GM19452 (cell line): ENCODE results near the gene LCE2A.
"Not testable (repeated sequence)": the region's sequence is repeated elsewhere in the genome, so short reads cannot be mapped to it uniquely, and the experiment has no call there.

Experiments
- ATAC-seq: cut with Tn5 transposase; IDR thresholded peaks from one replicate; pipeline ENCODE4 v1.9.1; 2021; ENCODE audit not compliant: unreplicated experiment

LCE2A gene, protein sequence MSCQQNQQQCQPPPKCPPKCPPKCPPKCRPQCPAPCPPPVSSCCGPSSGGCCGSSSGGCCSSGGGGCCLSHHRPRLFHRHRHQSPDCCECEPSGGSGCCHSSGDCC

DNA sequence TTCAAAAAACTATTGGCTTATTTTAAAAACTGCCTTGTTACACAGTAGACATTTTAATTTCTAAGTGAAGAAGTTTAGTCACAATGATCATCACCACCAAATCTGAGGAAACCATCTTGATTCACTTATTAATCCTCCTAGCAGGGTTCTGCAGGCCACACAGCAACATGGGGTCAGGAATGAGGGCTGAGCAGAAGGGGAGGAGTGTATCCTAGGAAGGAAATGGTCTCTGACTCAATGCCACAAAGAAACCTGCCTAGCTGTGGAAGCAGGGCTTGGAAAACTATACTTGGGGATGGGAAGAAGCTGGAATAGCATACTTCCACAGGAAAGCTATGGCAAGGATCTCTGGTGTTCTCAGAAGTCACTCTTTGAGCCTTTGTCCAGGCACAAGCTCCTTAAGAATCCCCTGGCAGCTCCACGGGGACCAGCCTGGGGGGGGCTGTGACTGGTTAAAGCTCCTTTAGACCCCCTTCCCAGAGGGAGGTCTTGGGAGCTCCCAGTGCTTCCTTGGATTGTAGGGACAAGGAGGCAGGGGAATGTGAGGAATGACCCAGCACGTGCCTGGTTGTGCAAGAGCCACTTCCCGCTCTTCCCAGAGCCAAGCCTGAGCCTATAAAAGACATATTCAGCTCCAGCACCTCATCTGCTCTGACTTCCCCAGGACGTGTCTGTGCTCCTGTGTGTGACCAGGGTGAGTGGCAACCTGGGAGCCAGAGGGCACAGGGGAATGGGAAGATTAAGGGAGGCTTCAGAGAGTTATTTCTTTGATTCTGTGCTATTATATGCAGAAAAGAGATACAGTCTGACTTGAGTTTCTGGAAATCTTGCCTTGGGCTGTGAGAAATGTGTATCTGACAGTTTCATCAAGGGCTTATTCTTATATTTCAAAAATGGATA is at the start of gene LCE2A:
LCE2A (plus strand) TSS at position 645 of the 900 bp plus-strand sequence. CDS start 557 bp downstream, outside the sequence.
- ATAC-seq = no peak

DNA sequence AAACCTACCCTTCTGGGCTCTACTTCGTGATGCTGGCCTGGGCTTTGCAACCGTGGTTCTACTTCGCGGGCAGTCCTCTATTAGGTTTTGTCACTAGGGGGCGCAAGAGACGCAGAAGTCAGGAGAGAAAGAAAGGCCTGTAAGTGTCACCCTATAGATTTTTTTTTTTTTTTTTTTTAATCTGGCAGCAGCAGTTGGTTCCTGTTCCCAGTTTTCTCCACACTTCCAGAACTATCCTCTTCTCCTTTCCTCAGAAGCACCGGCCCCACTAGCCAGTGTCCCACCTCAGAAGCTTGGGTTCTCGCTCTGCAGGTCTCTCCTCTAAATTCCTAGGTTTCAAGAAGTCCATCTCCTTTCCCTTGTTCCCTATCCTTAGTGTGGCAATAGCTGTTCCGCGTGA is 44.0 kb upstream of the LCE2A start:
- no peak for ATAC-seq

DNA sequence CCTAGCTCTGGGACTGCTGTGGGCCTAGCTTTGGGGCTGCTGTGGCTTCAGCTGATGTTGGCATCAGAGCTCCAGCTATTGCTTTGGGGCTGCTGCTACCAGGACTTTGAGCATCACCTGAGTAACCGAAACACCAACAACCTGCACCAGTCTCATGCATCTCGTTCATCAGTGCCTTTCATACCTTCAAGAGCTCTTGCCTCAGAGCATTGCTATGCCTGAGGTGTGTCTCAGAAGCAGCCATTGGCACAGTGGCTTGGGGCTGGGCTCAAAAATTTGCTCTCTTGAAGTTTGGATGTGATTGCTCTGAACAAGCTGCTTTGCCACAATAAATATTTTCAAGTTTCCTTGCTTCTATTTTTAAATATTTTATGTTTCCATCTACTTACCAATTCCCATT is 41.7 kb upstream of the LCE2A start:
- no peak for ATAC-seq

DNA sequence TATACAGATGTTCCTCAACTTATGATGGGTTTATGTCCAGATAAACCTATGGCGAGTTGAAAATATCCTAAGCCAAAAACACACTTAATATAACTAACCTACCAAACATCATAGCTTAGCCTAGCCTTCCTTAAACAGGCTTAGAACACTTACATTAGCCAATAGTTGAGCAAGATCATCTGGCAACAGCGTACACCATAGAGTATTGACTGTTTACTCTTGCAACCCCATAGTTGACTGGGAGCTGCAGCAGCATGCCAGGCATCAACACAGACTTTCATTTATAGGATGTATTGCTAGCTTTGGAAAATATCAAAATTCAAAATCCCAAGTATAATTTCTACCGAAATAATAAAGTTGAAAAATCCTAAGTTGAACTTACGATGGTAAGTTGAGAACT is 40.5 kb upstream of the LCE2A start:
- ATAC-seq = no peak

DNA sequence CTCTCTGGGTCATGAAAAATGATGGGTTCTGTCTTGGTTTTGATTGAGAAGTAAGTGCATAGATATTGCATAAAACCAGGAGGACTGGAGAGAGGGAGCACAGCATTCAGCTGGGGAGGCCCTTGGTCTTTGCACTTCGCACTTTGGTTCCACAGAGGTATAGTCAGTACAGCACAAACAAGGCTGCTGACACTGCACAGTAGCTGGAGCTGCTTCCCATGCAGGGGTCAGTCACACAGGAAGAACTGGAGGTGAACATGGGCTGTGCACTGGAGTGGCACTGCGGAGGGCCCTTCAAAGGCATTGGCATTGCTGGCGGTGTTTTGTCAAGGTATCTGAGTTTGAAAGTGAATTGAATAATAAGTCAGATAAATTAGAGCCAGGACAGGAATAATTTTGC is 39.5 kb upstream of the LCE2A start:
- ATAC-seq = no peak

DNA sequence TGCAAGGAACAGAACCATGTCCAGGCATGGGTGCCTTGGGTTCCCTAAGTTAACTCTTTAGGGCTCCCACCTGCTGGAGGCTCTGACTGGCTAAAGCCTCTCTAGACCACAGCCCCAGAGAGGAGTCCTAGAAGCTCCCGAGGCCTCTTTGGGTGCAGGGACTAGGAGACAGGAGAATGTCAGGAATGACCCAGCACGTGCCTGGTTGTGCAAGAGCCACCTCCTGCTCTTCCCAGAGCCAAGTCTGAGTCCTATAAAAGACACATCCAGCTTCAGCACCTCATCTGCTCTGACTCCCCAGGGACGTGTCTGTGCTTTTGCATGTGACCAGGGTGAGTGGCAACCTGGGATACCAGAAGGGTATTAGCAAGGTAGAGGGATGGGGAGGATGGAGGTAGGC is 35.0 kb upstream of the LCE2A start, which contains the start of gene LCE2D:
LCE2D (plus strand) TSS at position 283 of the 400 bp plus-strand sequence. CDS start 726 bp downstream, outside the sequence.
- no peak for ATAC-seq

DNA sequence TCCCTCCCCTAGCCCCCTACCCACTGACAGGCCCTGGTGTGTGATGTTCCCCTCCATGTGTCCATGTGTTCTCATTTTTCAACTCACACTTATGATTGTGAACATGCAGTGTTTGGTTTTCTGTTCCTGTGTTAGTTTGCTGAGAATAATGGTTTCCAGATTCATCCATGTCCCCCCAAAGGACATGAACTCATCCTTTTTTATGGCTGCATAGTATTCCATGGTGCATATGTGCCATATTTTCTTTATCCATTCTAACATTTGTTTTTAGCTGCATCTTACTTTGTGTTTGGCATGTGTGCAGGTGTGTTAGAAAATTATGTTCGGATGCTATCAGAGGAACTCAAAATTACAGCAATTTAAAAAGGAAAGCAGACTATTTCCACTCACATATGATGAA is 32.0 kb upstream of the LCE2A start:
- not testable (repeated sequence) for ATAC-seq

DNA sequence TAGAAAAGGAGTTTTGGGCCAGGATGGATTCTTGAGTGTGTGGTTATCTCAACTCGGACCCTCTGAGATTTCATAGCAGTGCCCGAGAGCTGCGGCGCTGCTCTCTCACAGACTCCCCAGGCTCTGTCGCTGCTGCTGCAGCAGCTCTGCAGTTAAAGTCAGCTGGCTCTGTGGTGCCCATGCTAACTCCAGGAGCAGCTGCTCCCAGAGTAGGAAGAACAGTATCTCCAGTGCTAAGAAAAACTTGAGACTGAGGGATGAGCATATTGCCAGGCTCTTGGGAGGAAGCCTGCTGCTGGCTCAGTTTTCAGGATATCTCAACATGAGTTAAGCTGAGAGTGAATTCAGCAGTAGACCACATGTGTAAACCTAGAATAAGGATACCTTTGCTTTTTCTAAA is 30.5 kb upstream of the LCE2A start:
- no peak for ATAC-seq

DNA sequence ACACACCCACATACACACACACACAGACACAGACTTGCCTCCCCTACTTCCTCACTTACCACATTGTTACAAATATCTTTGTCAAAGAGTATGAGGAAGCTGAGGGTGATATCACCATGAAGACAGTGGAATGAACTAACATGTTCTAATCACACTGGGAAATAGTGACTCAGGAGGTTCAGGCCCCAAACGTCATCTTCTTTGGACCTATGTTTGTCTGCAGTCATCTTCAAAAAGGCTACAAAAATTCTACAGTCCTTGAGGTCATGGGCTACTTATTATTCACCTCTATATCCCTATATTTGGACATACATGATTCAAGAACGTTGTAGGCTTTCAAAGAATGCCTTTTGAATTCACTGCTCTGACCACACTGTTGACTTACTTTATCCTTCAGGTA is 25.1 kb upstream of the LCE2A start:
- no peak for ATAC-seq

DNA sequence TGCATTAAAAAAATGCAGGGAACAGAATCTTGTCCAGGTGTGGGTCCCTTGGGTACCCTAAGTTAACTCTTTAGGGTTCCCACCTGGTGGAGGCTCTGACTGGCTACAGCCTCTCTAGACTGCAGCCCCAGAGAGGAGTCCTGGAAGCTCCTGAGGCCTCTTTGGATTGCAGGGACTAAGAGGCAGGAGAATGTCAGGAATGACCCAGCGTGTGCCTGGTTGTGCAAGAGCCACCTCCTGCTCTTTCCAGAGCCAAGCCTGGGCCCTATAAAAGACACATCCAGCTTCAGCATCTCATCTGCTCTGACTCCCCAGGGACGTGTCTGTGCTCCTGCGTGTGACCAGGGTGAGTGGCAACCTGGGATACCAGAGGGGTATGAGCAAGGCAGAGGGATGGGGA is 23.2 kb upstream of the LCE2A start, which contains the start of gene LCE2C:
LCE2C (plus strand) TSS at position 297 of the 400 bp plus-strand sequence. CDS start 737 bp downstream, outside the sequence.
- ATAC-seq = not testable (repeated sequence)

DNA sequence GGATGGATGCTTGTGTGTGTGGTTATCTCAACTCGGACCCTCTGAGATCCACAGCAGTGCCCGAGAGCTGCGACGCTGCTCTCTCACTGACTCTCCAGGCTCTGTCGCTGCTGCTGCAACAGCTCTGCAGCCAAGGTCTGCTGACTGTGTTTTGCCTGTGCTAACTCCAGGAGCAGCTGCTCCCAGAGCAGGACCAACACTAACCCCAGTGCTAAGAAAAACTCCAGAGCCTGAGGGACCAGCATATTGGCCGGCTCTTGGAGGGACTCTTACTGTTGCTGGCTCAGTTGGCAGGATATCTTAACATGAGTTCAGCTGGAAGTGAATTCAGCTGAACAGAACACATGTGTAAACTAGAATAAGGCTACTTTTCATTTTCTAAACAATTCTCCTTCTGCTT is 18.7 kb upstream of the LCE2A start:
- no peak for ATAC-seq

DNA sequence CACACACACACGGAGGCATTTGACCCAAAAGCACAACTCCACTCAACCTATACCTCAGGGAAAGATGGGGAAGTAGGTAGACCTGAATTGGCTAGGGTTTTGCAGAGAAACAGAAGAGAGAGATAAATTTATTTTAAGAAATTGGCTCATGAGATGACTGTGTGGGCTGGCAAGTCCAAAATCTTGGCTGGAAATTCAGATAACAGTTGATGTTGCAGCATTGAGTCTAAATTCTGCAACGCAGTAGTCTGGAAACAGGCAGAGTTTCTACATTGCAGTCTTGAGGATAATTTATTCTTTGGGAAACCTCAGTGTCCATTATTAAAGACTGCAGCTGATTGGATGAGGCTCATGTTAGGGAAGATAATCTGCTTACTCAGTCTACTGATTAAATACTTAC is 16.5 kb upstream of the LCE2A start:
- no peak for ATAC-seq

DNA sequence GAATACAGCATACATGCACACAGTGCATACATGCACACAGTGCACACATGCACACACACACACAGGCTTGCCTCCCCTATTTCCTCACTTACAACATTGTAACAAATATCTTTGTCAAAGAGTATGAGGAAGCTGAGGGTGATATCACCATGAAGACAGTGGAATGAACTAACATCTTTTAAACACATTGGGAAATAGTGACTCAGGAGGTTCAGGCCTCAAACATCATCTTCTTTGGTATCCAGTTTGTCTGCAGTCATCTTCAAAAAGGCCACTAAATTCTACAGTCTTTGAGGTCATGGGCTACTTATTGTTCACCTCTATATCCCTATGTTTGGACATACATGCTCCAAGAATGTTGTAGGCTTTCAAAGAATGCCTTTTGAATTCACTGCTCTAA is 14.3 kb upstream of the LCE2A start:
- ATAC-seq = no peak

DNA sequence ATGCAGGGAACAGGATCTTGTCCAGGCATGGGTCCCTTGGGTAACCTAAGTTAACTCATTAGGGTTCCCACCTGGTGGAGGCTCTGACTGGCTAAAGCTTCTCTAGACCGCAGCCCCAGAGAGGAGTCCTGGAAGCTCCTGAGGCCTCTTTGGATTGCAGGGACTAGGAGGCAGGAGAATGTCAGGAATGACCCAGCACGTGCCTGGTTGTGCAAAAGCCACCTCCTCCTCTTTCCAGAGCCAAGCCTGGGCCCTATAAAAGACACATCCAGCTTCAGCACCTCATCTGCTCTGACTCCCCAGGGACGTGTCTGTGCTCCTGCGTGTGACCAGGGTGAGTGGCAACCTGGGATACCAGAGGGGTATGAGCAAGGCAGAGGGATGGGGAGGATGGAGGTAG is 12.3 kb upstream of the LCE2A start, which contains the start of gene LCE2B:
LCE2B (plus strand) TSS at position 301 of the 400 bp plus-strand sequence. CDS start 721 bp downstream, outside the sequence.
- ATAC-seq = not testable (repeated sequence)

DNA sequence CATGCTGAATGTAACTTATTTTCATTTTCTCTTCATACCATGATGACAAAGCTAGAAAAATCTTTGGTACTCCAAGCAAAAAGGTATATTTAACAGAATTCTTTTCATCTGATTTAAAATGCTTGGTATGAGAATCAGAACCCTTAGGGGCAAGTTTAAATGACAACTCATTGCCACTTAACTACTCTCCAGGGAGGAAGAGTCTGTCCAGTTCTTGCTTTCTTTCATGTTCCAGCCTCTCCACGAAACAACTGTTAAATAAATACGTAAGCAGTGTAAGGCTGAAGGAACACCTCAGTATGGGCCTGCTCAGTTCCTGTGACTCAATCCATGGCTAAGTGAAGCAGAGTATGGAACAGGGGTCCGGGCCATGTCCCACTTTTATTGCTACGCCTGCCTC is 1.6 kb downstream of the LCE2A start:
- ATAC-seq = no peak

DNA sequence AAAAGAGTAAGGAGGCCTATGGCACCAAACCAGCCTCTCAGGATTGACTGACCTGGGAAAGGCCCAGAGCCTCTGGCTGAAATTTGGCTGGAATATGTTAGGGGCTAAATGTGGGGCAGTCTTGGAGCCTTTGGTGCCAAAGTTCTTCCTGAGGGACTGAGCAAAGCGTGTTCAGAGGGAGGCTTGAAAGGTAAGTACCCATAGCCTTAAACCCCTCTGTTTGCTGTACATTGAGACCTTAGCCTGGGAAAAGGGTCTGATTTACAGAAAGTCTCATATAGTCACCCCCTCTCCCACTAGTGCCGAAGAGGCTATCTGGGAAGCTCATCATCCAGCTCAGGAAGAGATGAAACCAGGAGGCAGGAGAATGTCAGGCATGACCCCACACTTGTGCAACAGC is 9.7 kb downstream of the LCE2A start, which contains the start of gene LCE4A:
LCE4A (plus strand) TSS at position 301 of the 400 bp plus-strand sequence. CDS start 916 bp downstream, outside the sequence.
- no peak for ATAC-seq

DNA sequence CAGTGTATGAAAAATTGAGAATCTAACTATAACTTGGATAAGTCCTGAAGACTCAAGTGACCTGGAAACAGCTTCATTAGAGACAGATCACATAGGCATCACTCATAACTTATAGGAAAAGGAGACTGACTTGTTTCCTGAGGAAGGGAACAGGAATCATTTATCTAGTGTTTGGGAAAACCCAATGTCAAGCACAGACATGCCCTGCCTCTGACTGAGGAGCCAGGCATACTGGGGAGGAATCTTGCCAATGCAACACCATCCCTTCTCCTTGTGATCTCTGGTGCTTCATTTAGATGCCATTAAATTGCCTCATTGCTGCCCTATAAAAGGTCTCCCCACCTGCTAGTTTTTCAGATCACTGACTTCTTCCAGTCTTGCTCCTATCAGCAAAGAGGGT is 20.1 kb downstream of the LCE2A start:
- ATAC-seq = no peak

DNA sequence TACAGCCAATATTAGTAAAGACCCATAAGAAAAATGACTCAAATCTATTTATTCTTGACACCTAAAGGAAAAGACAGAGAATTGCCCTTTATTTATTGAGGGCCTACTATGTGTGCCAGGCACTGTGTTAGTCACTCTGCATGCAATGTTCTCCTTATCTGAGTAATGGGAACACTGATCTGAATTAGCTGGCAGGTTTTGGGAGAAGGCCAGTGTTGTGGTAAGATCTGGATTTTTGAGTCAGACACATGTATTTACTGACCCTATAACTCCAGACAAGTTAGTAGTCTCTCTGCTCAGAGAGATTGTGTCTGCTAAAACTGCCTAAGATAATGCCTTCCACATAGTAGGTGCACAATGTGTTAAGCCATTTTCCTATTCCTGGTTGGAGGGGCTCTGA is 27.1 kb downstream of the LCE2A start:
- ATAC-seq = no peak

DNA sequence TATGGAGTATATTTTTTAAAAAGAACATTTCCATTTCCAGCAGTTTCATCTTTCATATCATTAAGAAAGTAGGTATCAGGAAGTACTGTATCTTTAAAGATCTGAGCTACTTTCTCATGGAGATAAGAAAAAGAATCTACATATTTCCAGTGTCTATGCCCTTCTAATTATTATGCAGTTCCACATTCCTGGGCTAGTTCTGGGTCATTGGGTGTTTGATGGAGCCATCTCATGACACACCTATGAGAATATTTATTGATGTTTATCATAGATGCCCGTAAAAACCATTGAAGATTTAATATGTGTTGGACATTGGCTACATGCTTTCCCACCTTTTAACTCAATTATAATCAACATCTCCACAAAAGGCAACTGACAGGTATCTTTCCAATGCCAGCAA is 30.8 kb downstream of the LCE2A start:
- ATAC-seq = no peak

DNA sequence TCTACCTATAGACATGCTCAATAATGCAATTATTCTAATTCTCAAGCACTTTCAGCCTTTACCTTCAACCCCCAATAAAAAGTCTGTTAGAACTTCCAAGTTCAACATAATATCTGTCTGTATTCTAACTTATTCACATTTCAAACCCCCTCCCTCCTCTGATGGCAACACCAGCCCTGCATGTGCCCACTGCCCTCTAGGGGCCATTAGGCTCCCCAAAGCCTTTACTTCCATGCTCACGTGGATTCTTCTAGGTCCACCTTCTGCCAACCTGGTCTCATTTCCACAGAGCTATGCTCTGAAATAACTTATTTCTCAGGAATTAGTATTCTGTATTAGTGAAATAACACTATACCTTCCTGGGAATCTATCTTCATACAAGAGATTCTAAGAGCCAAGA is 37.5 kb downstream of the LCE2A start:
- ATAC-seq = no peak

DNA sequence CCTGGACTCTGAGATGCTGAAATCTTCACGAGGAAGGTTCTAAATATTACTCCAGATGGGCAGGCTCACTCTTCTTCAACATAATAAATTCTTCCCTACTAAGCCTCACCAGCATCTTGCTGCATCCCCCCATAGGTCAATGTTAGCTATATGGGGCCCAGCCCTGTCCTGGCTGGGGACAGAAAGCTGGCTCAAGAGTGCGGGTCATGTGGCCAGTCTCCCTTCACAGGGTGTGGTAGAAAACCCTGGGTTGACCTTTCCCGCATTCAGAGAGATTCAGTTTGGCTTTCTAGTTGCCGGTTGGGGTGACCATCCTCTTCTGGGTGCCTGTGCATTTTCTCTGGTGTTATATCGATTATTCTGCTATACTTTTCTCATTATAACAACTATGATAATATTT is 39.9 kb downstream of the LCE2A start:
- no peak for ATAC-seq

DNA sequence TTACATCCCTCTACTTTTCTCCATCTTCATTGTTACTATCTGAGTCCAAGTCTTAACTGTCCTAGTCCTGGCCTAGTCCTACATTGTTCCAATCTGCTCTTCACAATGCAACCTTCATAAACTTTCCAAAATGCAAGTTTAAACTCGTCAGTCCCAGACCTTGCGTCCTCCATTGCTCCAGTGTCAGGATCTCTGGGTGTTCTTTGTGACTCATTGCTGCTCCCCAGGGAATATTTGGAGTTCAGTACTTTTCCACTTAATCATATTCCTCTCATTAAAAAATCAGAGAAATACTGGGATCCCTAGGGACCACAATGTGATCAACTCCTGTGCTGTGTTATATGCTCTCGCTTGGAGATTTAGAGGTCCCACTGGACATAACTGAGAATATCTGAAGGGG is 41.7 kb downstream of the LCE2A start:
- no peak for ATAC-seq
